Thyroid gland (tissue), 4 donors: ENCODE measurements around the gene TIMM10B. TPM values are rescaled to one million over a fixed set of nuclear protein-coding genes. Genes with fewer than 3 reads are reported as not detected.
A peak's percentile ranks its signal among the peaks of the same experiment; 100 is the strongest.

Source experiments
- DNase-seq, 2 donors: peaks; one replicate each; pipeline ENCODE4 v3.0.0-alpha.2; 2019
- H3K27ac ChIP-seq, 3 donors: fragments of 200-600 bp; sonication (generic); 1 replicate in 2 of 3; 2 replicates in 1 of 3; pipeline ENCODE4 v1.5.1; 2016 to 2019; ENCODE audit warnings: mild to moderate bottlenecking in 1 of 3, moderate library complexity in 1 of 3
- H3K27me3 ChIP-seq: fragments of 200-600 bp; sonication (generic); one replicate; pipeline ENCODE4 v1.5.1; 2019
- H3K36me3 ChIP-seq, 2 donors: fragments of 200-600 bp; sonication (generic); one replicate each; pipeline ENCODE4 v1.5.1; 2016 to 2019
- H3K4me1 ChIP-seq, 2 donors: fragments of 200-600 bp; sonication (generic); one replicate each; pipeline ENCODE4 v1.5.1; 2017 to 2019
- H3K4me3 ChIP-seq, 3 donors: fragments of 200-600 bp; sonication (generic); replicated peaks in 1 of 3; 1 replicate in 2 of 3; 2 replicates in 1 of 3; pipeline ENCODE4 v1.5.1; 2016; ENCODE audit warnings: mild to moderate bottlenecking in 1 of 3
- H3K9me3 ChIP-seq: fragments of 200-600 bp; sonication (generic); one replicate; pipeline ENCODE4 v1.5.1; 2017
- CTCF ChIP-seq, 6 experiments: fragments of 200-600 bp in 3 of 6; fragments of 450-650 bp in 3 of 6; sonication (generic) in 3 of 6; IDR thresholded peaks; one replicate each; pipeline ENCODE4 v1.5.1; 2016 to 2019; ENCODE audit warnings: antibody characterized with exemption in 6 of 6, mild to moderate bottlenecking in 2 of 6, inconsistent platforms in 1 of 6, moderate library complexity in 1 of 6
- POLR2A ChIP-seq, 2 donors: fragments of 450-650 bp; IDR thresholded peaks; one replicate each; pipeline ENCODE4 v1.6.1; 2017; ENCODE audit warnings: antibody characterized with exemption in 2 of 2, mild to moderate bottlenecking in 2 of 2, moderate library complexity in 1 of 2
- WGBS, 2 donors: methylation state at CpG; one replicate each; pipeline ENCODE4 v1.1.5; 2017; 5-methylcytosine and 5-hydroxymethylcytosine counted together
- intact Hi-C: fragments of 100-400 bp; cut with DNase I; formaldehyde crosslinking; loops from one replicate; pipeline ENCODE4 v1.15.1; 2023
- total RNA-seq, 4 donors: library from RNA; depleted of rRNA; stranded (reverse); fragments of >200 nt; gene quantifications; one replicate each; pipeline ENCODE4 v1.2.3, GENCODE V29; 2016

TIMM10B gene
- 10 to 100 TPM; 42.1 to 72.0 (median 56.3) TPM for total RNA-seq

- Histone ChIP-seq H3K9me3 (no peaks in the 10 kb centered on the region), H3K27ac (peak within 1 kb of the TSS; percentile 67 to 92 (median 67)), H3K27me3 (no peaks in the 10 kb centered on the region), H3K4me3 (peak within 1 kb of the TSS; percentile 44 to 74 (median 60)), H3K36me3 (peaks cover 15 to 23% of the 10 kb centered on the region in 2 donors), H3K4me1 (peaks cover 15 to 19% of the 10 kb centered on the region in 2 donors)
- TF ChIP-seq POLR2A (IDR thresholded peaks at IDR 0.05) (peak; percentile 64 to 92), CTCF (IDR thresholded peaks at IDR 0.05) (no peak)
- intact Hi-C loops = loop anchor here (5.0 kb wide), 1 partner anchor 136 kb away; the partner anchor contains the start of gene TPP1
- 0 to 1% methylated on average over 37 to 38 of the region's 66 CpGs for WGBS, 2 donors
- peak; percentile 98 to 99 for DNase-seq
Observed at GRCh38 chr11:6481012-6481923, at the start of gene TIMM10B, which contains the start of gene ARFIP2. Gene TIMM10B (plus strand): TSS chr11:6481501. CDS start chr11:6481517, 16 bp downstream. Gene ARFIP2 (minus strand): TSS chr11:6481331. CDS start chr11:6480421, 910 bp downstream.

- DNase-seq = no peak
- 77 to 94% methylated on average over 3 of the region's 3 CpGs for WGBS, 2 donors
- intact Hi-C loops = no loop called here
Observed at GRCh38 chr11:6431861-6432260, 49.4 kb upstream of the TIMM10B start.

GRCh38 chr11:6433998-6434660, 47.2 kb upstream of the TIMM10B start:
- Histone ChIP-seq H3K4me3 (no peak overlapping the region), H3K4me1 (no peaks in the 10 kb centered on the region), H3K27me3 (no peaks in the 10 kb centered on the region), H3K9me3 (no peaks in the 10 kb centered on the region), H3K27ac (no peak overlapping the region), H3K36me3 (no peaks in the 10 kb centered on the region)
- intact Hi-C loops = no loop called here
- 54 to 56% methylated on average over 5 of the region's 5 CpGs for WGBS, 2 donors
- no peak for DNase-seq
- no peak for TF ChIP-seq POLR2A (IDR thresholded peaks at IDR 0.05)
- TF ChIP-seq CTCF (IDR thresholded peaks at IDR 0.05) = no peak

More at GRCh38 chr11:6431861-6432260, 49.4 kb upstream of the TIMM10B start:
- Histone ChIP-seq H3K27ac (no peak overlapping the region), H3K4me3 (no peak overlapping the region), H3K36me3 (no peaks in the 10 kb centered on the region), H3K9me3 (no peaks in the 10 kb centered on the region), H3K27me3 (no peaks in the 10 kb centered on the region), H3K4me1 (no peaks in the 10 kb centered on the region)
- TF ChIP-seq POLR2A (IDR thresholded peaks at IDR 0.05) (no peak), CTCF (IDR thresholded peaks at IDR 0.05) (no peak)

- H3K9me3 ChIP-seq = no peaks in the 10 kb centered on the region
- H3K4me1 ChIP-seq = no peaks in the 10 kb centered on the region
- no peak for DNase-seq
- no peaks in the 10 kb centered on the region for H3K27me3 ChIP-seq
- H3K27ac ChIP-seq = no peak overlapping the region
- H3K4me3 ChIP-seq = no peak overlapping the region
- intact Hi-C loops = no loop called here
- no peak for TF ChIP-seq POLR2A (IDR thresholded peaks at IDR 0.05)
- TF ChIP-seq CTCF (IDR thresholded peaks at IDR 0.05) = no peak
- 88% methylated on average over 8 to 12 of the region's 12 CpGs for WGBS, 2 donors
- H3K36me3 ChIP-seq = no peaks in the 10 kb centered on the region
Observed at GRCh38 chr11:6437423-6437822, 43.9 kb upstream of the TIMM10B start.
